Activated naive CD4-positive, alpha-beta T cell treated with anti-CD3 and anti-CD28 coated beads, Interleukin-2, amount 50 U/mL, for 24 hours (primary cell): ENCODE results near the gene PKNOX2.

Source experiments
- H3K27ac Mint-ChIP-seq: one replicate; pipeline ENCODE4 v1.8.0; 2021; ENCODE audit warnings: mild to moderate bottlenecking, mixed read lengths
- H3K27me3 Mint-ChIP-seq: one replicate; pipeline ENCODE4 v1.8.0; 2021; ENCODE audit warnings: mixed read lengths
- H3K36me3 Mint-ChIP-seq: one replicate; pipeline ENCODE4 v1.8.0; 2021; ENCODE audit warnings: mixed read lengths
- H3K4me1 Mint-ChIP-seq: one replicate; pipeline ENCODE4 v1.8.0; 2021; ENCODE audit warnings: mixed read lengths
- H3K4me3 Mint-ChIP-seq: one replicate; pipeline ENCODE4 v1.8.0; 2021; ENCODE audit warnings: mild to moderate bottlenecking, mixed read lengths
- H3K9me3 Mint-ChIP-seq: one replicate; pipeline ENCODE4 v1.8.0; 2021; ENCODE audit warnings: mixed read lengths

The PKNOX2 gene

GRCh38 chr11:125388611-125389010, 224.1 kb downstream of the PKNOX2 start:
- Mint-ChIP-seq H3K4me1 (no peaks in the 10 kb centered on the region), H3K36me3 (no peaks in the 10 kb centered on the region), H3K27me3 (peaks cover 6% of the 10 kb centered on the region), H3K27ac (no peak overlapping the region), H3K9me3 (no peaks in the 10 kb centered on the region), H3K4me3 (no peak overlapping the region)

GRCh38 chr11:125389339-125390166, 225.0 kb downstream of the PKNOX2 start:
- Mint-ChIP-seq H3K9me3 (no peaks in the 10 kb centered on the region), H3K27ac (no peak overlapping the region), H3K27me3 (peaks cover 6% of the 10 kb centered on the region), H3K4me1 (no peaks in the 10 kb centered on the region), H3K36me3 (no peaks in the 10 kb centered on the region), H3K4me3 (no peak overlapping the region)

- H3K27ac Mint-ChIP-seq, result no peak overlapping the region
- no peaks in the 10 kb centered on the region for H3K4me1 Mint-ChIP-seq
- no peaks in the 10 kb centered on the region for H3K36me3 Mint-ChIP-seq
- no peaks in the 10 kb centered on the region for H3K9me3 Mint-ChIP-seq
- no peak overlapping the region for H3K4me3 Mint-ChIP-seq
- peaks cover 3% of the 10 kb centered on the region for H3K27me3 Mint-ChIP-seq
These were observed 226.4 kb downstream of the PKNOX2 start for GRCh38 chr11:125390946-125391345.

GRCh38 chr11:125393331-125393730, 228.8 kb downstream of the PKNOX2 start:
- Mint-ChIP-seq H3K36me3 (no peaks in the 10 kb centered on the region), H3K27me3 (peaks cover 8% of the 10 kb centered on the region), H3K9me3 (no peaks in the 10 kb centered on the region), H3K27ac (no peak overlapping the region), H3K4me3 (no peak overlapping the region), H3K4me1 (no peaks in the 10 kb centered on the region)

GRCh38 chr11:125394296-125394695, 229.7 kb downstream of the PKNOX2 start:
- no peaks in the 10 kb centered on the region for H3K9me3 Mint-ChIP-seq
- H3K36me3 Mint-ChIP-seq, result no peaks in the 10 kb centered on the region
- H3K4me1 Mint-ChIP-seq, result no peaks in the 10 kb centered on the region
- H3K27me3 Mint-ChIP-seq, result peaks cover 8% of the 10 kb centered on the region
- no peak overlapping the region for H3K4me3 Mint-ChIP-seq
- no peak overlapping the region for H3K27ac Mint-ChIP-seq

GRCh38 chr11:125397421-125397820, 232.9 kb downstream of the PKNOX2 start:
- Mint-ChIP-seq H3K27ac (no peak overlapping the region), H3K4me1 (no peaks in the 10 kb centered on the region), H3K27me3 (peaks cover 11% of the 10 kb centered on the region), H3K36me3 (no peaks in the 10 kb centered on the region), H3K9me3 (no peaks in the 10 kb centered on the region), H3K4me3 (no peak overlapping the region)

- H3K4me3 Mint-ChIP-seq, result no peak overlapping the region
- peaks cover 12% of the 10 kb centered on the region for H3K27me3 Mint-ChIP-seq
- H3K36me3 Mint-ChIP-seq, result no peaks in the 10 kb centered on the region
- no peak overlapping the region for H3K27ac Mint-ChIP-seq
- H3K4me1 Mint-ChIP-seq, result no peaks in the 10 kb centered on the region
- no peaks in the 10 kb centered on the region for H3K9me3 Mint-ChIP-seq
These were observed 233.9 kb downstream of the PKNOX2 start for GRCh38 chr11:125398475-125398874.

- H3K27me3 Mint-ChIP-seq, result peaks cover 13% of the 10 kb centered on the region
- H3K4me3 Mint-ChIP-seq, result no peak overlapping the region
These were observed 234.6 kb downstream of the PKNOX2 start for GRCh38 chr11:125398994-125399640.

GRCh38 chr11:125399945-125400344, 235.4 kb downstream of the PKNOX2 start:
- no peak overlapping the region for H3K4me3 Mint-ChIP-seq
- no peak overlapping the region for H3K27ac Mint-ChIP-seq
- H3K9me3 Mint-ChIP-seq, result no peaks in the 10 kb centered on the region
- H3K36me3 Mint-ChIP-seq, result no peaks in the 10 kb centered on the region
- H3K4me1 Mint-ChIP-seq, result peaks cover 2% of the 10 kb centered on the region
- H3K27me3 Mint-ChIP-seq, result peaks cover 16% of the 10 kb centered on the region

More at GRCh38 chr11:125398994-125399640, 234.6 kb downstream of the PKNOX2 start:
- H3K27ac Mint-ChIP-seq, result no peak overlapping the region
- no peaks in the 10 kb centered on the region for H3K36me3 Mint-ChIP-seq
- H3K9me3 Mint-ChIP-seq, result no peaks in the 10 kb centered on the region
- H3K4me1 Mint-ChIP-seq, result no peaks in the 10 kb centered on the region

GRCh38 chr11:125401235-125401634, 236.7 kb downstream of the PKNOX2 start:
- H3K4me1 Mint-ChIP-seq, result peaks cover 6% of the 10 kb centered on the region
- no peak overlapping the region for H3K4me3 Mint-ChIP-seq
- H3K27me3 Mint-ChIP-seq, result peaks cover 21% of the 10 kb centered on the region
- H3K9me3 Mint-ChIP-seq, result no peaks in the 10 kb centered on the region
- H3K36me3 Mint-ChIP-seq, result no peaks in the 10 kb centered on the region
- H3K27ac Mint-ChIP-seq, result no peak overlapping the region

- H3K4me3 Mint-ChIP-seq, result no peak overlapping the region
- peaks cover 6% of the 10 kb centered on the region for H3K4me1 Mint-ChIP-seq
- H3K36me3 Mint-ChIP-seq, result no peaks in the 10 kb centered on the region
- no peaks in the 10 kb centered on the region for H3K9me3 Mint-ChIP-seq
- H3K27me3 Mint-ChIP-seq, result peaks cover 20% of the 10 kb centered on the region
- no peak overlapping the region for H3K27ac Mint-ChIP-seq
These were observed 237.2 kb downstream of the PKNOX2 start for GRCh38 chr11:125401746-125402145.

- no peak overlapping the region for H3K4me3 Mint-ChIP-seq
- no peak overlapping the region for H3K27ac Mint-ChIP-seq
- H3K9me3 Mint-ChIP-seq, result no peaks in the 10 kb centered on the region
- H3K36me3 Mint-ChIP-seq, result no peaks in the 10 kb centered on the region
- H3K27me3 Mint-ChIP-seq, result peaks cover 20% of the 10 kb centered on the region
- peaks cover 6% of the 10 kb centered on the region for H3K4me1 Mint-ChIP-seq
These were observed 237.9 kb downstream of the PKNOX2 start for GRCh38 chr11:125402435-125402834.

GRCh38 chr11:125404157-125404810, 239.7 kb downstream of the PKNOX2 start:
- H3K36me3 Mint-ChIP-seq, result no peaks in the 10 kb centered on the region

GRCh38 chr11:125404811-125405790, 240.6 kb downstream of the PKNOX2 start:
- Mint-ChIP-seq H3K27me3 (peaks cover 22% of the 10 kb centered on the region), H3K27ac (no peak overlapping the region), H3K9me3 (no peaks in the 10 kb centered on the region), H3K4me3 (no peak overlapping the region), H3K4me1 (peaks cover 6% of the 10 kb centered on the region), H3K36me3 (no peaks in the 10 kb centered on the region)

More at GRCh38 chr11:125404157-125404810, 239.7 kb downstream of the PKNOX2 start:
- Mint-ChIP-seq H3K4me3 (no peak overlapping the region), H3K4me1 (peaks cover 6% of the 10 kb centered on the region), H3K9me3 (no peaks in the 10 kb centered on the region), H3K27me3 (peaks cover 22% of the 10 kb centered on the region), H3K27ac (no peak overlapping the region)

GRCh38 chr11:125407046-125407445, 242.5 kb downstream of the PKNOX2 start:
- no peak overlapping the region for H3K4me3 Mint-ChIP-seq
- H3K9me3 Mint-ChIP-seq, result no peaks in the 10 kb centered on the region
- H3K4me1 Mint-ChIP-seq, result peaks cover 6% of the 10 kb centered on the region
- no peak overlapping the region for H3K27ac Mint-ChIP-seq
- no peaks in the 10 kb centered on the region for H3K36me3 Mint-ChIP-seq
- peaks cover 21% of the 10 kb centered on the region for H3K27me3 Mint-ChIP-seq
